HEK293 (cell line): Measurements from ENCODE around the gene ARID3A.

ENCODE experiments used
- CTCF ChIA-PET: fragments of 350-600 bp; formaldehyde crosslinking; extraction: SDS; loops from one replicate; lab custom pipeline; 2021; ENCODE audit warnings: antibody characterized with exemption; lab: Yijun Ruan, JAX
- POLR2A ChIA-PET: fragments of 300-600 bp; formaldehyde crosslinking; extraction: SDS; loops from one replicate; lab custom pipeline; 2020; ENCODE audit warnings: antibody characterized with exemption, inconsistent platforms; lab: Yijun Ruan, JAX
- H3K27ac ChIP-seq: fragments of 200-500 bp; sonication (Bioruptor generic); 2 replicates; pipeline ENCODE4 v1.5.1; 2014; ENCODE audit warnings: low read depth, low read length, control low read depth, inconsistent platforms; ENCODE audit errors: extremely low read depth
- H3K36me3 ChIP-seq, 2 experiments: fragments of 200-500 bp in 1 of 2; sonication (Bioruptor generic) in 1 of 2; 1 replicate in 1 of 2; 2 replicates in 1 of 2; pipeline ENCODE4 v1.5.1; 2014 to 2017; ENCODE audit warnings: inconsistent platforms in 2 of 2, low read length in 2 of 2; ENCODE audit not compliant: control insufficient read depth in 2 of 2, insufficient read depth in 1 of 2
- H3K4me1 ChIP-seq: fragments of 200-500 bp; sonication (Bioruptor generic); 2 replicates; pipeline ENCODE4 v1.5.1; 2014; ENCODE audit warnings: mild to moderate bottlenecking, low read length, inconsistent platforms; ENCODE audit not compliant: control insufficient read depth, insufficient read depth
- H3K4me3 ChIP-seq: 2 replicates; pipeline ENCODE4 v1.5.1; 2011; ENCODE audit warnings: low read depth, mild to moderate bottlenecking, control low read depth, low read length, moderate library complexity
- H3K9me3 ChIP-seq: fragments of 200-500 bp; sonication (Bioruptor generic); 2 replicates; pipeline ENCODE4 v1.5.1; 2014; ENCODE audit warnings: low read depth, low read length, inconsistent platforms; ENCODE audit not compliant: control insufficient read depth, insufficient read depth
- BCL11B ChIP-seq: fragments of 450-650 bp; formaldehyde crosslinking; IDR thresholded peaks from 2 replicates; pipeline ENCODE4 v1.5.1; 2016; ENCODE audit warnings: low read depth, missing biosample characterization, missing genetic modification characterization
- KLF8 ChIP-seq: fragments of 450-650 bp; formaldehyde crosslinking; IDR thresholded peaks from 2 replicates; pipeline ENCODE4 v1.5.1; 2016; ENCODE audit warnings: missing biosample characterization, missing genetic modification characterization
- SETDB1 ChIP-seq: IDR thresholded peaks from one replicate; pipeline ENCODE4 v1.6.1; 2017; ENCODE audit warnings: mild to moderate bottlenecking, low read length, moderate library complexity, mixed read lengths; ENCODE audit not compliant: insufficient read length
- TCF7L2 ChIP-seq: IDR thresholded peaks from 2 replicates; pipeline ENCODE4 v1.6.1; 2011; ENCODE audit warnings: low read depth, mild to moderate bottlenecking, inconsistent platforms, low read length, moderate library complexity, borderline replicate concordance
- TRIM28 ChIP-seq: IDR thresholded peaks from 2 replicates; pipeline ENCODE4 v1.6.1; 2011; ENCODE audit warnings: low read length, control low read depth, borderline replicate concordance
- ZIC2 ChIP-seq: fragments of 450-650 bp; formaldehyde crosslinking; IDR thresholded peaks from 2 replicates; pipeline ENCODE4 v1.5.1; 2016; ENCODE audit warnings: missing biosample characterization, missing genetic modification characterization
- ZNF10 ChIP-seq: fragments of 450-650 bp; formaldehyde crosslinking; IDR thresholded peaks from 2 replicates; pipeline ENCODE4 v1.5.1; 2017; ENCODE audit warnings: missing biosample characterization, missing genetic modification characterization
- ZNF202 ChIP-seq: fragments of 450-650 bp; formaldehyde crosslinking; IDR thresholded peaks from 2 replicates; pipeline ENCODE4 v1.5.1; 2016; ENCODE audit warnings: missing biosample characterization, missing genetic modification characterization, borderline replicate concordance
- ZNF214 ChIP-seq: fragments of 450-650 bp; formaldehyde crosslinking; IDR thresholded peaks from 2 replicates; pipeline ENCODE4 v1.5.1; 2017; ENCODE audit warnings: missing biosample characterization, mild to moderate bottlenecking, missing genetic modification characterization, borderline replicate concordance
- ZNF292 ChIP-seq: fragments of 450-650 bp; formaldehyde crosslinking; IDR thresholded peaks from 2 replicates; pipeline ENCODE4 v1.5.1; 2016; ENCODE audit warnings: low read depth, missing biosample characterization, missing genetic modification characterization, borderline replicate concordance
- ZNF404 ChIP-seq: fragments of 450-650 bp; formaldehyde crosslinking; IDR thresholded peaks from 2 replicates; pipeline ENCODE4 v1.5.1; 2017; ENCODE audit warnings: missing biosample characterization, missing genetic modification characterization
- ZNF521 ChIP-seq: fragments of 450-650 bp; formaldehyde crosslinking; IDR thresholded peaks from 2 replicates; pipeline ENCODE4 v1.5.1; 2017; ENCODE audit warnings: missing biosample characterization, mild to moderate bottlenecking, missing genetic modification characterization
- ZNF544 ChIP-seq: fragments of 450-650 bp; formaldehyde crosslinking; IDR thresholded peaks from 2 replicates; pipeline ENCODE4 v1.5.0; 2017; ENCODE audit warnings: missing biosample characterization, missing genetic modification characterization
- ZNF621 ChIP-seq: fragments of 450-650 bp; formaldehyde crosslinking; IDR thresholded peaks from 2 replicates; pipeline ENCODE4 v1.5.1; 2017; ENCODE audit warnings: missing biosample characterization, missing genetic modification characterization
- ZNF623 ChIP-seq: fragments of 450-650 bp; formaldehyde crosslinking; IDR thresholded peaks from 2 replicates; pipeline ENCODE4 v1.5.1; 2016; ENCODE audit warnings: missing biosample characterization, missing genetic modification characterization
- ZNF624 ChIP-seq: fragments of 450-650 bp; formaldehyde crosslinking; IDR thresholded peaks from 2 replicates; pipeline ENCODE4 v1.5.1; 2017; ENCODE audit warnings: missing biosample characterization, missing genetic modification characterization
- ZNF658 ChIP-seq: fragments of 450-650 bp; formaldehyde crosslinking; IDR thresholded peaks from 2 replicates; pipeline ENCODE4; 2016; ENCODE audit warnings: missing biosample characterization, missing genetic modification characterization
- ZNF707 ChIP-seq: fragments of 450-650 bp; formaldehyde crosslinking; IDR thresholded peaks from 2 replicates; pipeline ENCODE4 v1.5.1; 2016; ENCODE audit warnings: missing biosample characterization, missing genetic modification characterization
- ZNF785 ChIP-seq: fragments of 450-650 bp; formaldehyde crosslinking; IDR thresholded peaks from 2 replicates; pipeline ENCODE4 v1.5.1; 2016; ENCODE audit warnings: missing biosample characterization, missing genetic modification characterization
- ZNF830 ChIP-seq: fragments of 450-650 bp; IDR thresholded peaks from 2 replicates; pipeline ENCODE4 v1.5.0; 2018; ENCODE audit warnings: missing biosample characterization, missing genetic modification characterization, low read depth, mild to moderate bottlenecking, moderate library complexity
- TF ChIP-seq, protein P1 (sequence below): fragments of 450-650 bp; formaldehyde crosslinking; IDR thresholded peaks from 2 replicates; pipeline ENCODE4 v1.5.1; 2016; ENCODE audit warnings: missing biosample characterization, missing genetic modification characterization
- TF ChIP-seq, protein P2 (sequence below): IDR thresholded peaks from 2 replicates; pipeline ENCODE4 v1.6.1; 2011; ENCODE audit warnings: mild to moderate bottlenecking, low read depth, low read length, borderline replicate concordance
- TF ChIP-seq, protein P3 (sequence below): fragments of 450-650 bp; formaldehyde crosslinking; IDR thresholded peaks from 2 replicates; pipeline ENCODE4 v1.5.1; 2016; ENCODE audit warnings: missing biosample characterization, missing genetic modification characterization
- TF ChIP-seq, protein P4 (sequence below): fragments of 450-650 bp; formaldehyde crosslinking; IDR thresholded peaks from 2 replicates; pipeline ENCODE4 v1.5.1; 2016; ENCODE audit warnings: missing biosample characterization, missing genetic modification characterization
- TF ChIP-seq, protein P5 (sequence below): fragments of 450-650 bp; formaldehyde crosslinking; IDR thresholded peaks from 2 replicates; pipeline ENCODE4 v1.5.1; 2016; ENCODE audit warnings: missing biosample characterization, missing genetic modification characterization

Gene ARID3A

DNA sequence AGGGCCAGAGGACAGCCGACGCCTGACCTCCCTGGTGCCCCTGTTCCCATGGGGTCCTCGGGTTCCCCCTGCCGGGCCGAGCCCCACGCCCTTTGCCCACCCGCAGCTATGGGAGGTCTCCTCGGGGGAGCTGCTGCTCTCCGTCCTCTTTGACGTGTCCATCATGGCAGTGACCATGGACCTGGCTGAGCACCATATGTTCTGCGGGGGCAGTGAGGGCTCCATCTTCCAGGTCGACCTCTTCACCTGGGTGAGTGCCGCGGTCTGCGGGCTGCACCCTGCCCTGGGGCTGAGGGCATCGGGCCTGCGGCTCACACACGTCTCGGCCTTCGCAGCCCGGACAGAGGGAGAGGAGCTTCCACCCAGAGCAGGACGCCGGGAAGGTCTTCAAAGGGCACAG is 64.9 kb downstream of the ARID3A start:
- Histone ChIP-seq H3K27ac (no peak overlapping the region), H3K36me3 (peaks cover 9 to 77% of the 10 kb centered on the region in 2 experiments; a peak in 2 of 3 replicates), H3K4me1 (no peaks in the 10 kb centered on the region), H3K4me3 (no peak overlapping the region), H3K9me3 (no peaks in the 10 kb centered on the region)
- TF ChIP-seq BCL11B (tag by site-specific recombination) = peak; percentile 26; the same call in 1 of the 2 replicates
- no peak for TF ChIP-seq TCF7L2
- no peak for TF ChIP-seq ZNF830 (tag by site-specific recombination)
- TF ChIP-seq, protein P1, sequence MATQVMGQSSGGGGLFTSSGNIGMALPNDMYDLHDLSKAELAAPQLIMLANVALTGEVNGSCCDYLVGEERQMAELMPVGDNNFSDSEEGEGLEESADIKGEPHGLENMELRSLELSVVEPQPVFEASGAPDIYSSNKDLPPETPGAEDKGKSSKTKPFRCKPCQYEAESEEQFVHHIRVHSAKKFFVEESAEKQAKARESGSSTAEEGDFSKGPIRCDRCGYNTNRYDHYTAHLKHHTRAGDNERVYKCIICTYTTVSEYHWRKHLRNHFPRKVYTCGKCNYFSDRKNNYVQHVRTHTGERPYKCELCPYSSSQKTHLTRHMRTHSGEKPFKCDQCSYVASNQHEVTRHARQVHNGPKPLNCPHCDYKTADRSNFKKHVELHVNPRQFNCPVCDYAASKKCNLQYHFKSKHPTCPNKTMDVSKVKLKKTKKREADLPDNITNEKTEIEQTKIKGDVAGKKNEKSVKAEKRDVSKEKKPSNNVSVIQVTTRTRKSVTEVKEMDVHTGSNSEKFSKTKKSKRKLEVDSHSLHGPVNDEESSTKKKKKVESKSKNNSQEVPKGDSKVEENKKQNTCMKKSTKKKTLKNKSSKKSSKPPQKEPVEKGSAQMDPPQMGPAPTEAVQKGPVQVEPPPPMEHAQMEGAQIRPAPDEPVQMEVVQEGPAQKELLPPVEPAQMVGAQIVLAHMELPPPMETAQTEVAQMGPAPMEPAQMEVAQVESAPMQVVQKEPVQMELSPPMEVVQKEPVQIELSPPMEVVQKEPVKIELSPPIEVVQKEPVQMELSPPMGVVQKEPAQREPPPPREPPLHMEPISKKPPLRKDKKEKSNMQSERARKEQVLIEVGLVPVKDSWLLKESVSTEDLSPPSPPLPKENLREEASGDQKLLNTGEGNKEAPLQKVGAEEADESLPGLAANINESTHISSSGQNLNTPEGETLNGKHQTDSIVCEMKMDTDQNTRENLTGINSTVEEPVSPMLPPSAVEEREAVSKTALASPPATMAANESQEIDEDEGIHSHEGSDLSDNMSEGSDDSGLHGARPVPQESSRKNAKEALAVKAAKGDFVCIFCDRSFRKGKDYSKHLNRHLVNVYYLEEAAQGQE (tag by site-specific recombination) = no peak
- TF ChIP-seq, protein P2, sequence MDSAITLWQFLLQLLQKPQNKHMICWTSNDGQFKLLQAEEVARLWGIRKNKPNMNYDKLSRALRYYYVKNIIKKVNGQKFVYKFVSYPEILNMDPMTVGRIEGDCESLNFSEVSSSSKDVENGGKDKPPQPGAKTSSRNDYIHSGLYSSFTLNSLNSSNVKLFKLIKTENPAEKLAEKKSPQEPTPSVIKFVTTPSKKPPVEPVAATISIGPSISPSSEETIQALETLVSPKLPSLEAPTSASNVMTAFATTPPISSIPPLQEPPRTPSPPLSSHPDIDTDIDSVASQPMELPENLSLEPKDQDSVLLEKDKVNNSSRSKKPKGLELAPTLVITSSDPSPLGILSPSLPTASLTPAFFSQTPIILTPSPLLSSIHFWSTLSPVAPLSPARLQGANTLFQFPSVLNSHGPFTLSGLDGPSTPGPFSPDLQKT = no peak
- TF ChIP-seq ZNF707 (tag by site-specific recombination) = no peak
- TF ChIP-seq SETDB1 = no peak
- TF ChIP-seq ZNF10 (tag by site-specific recombination) = no peak
- no peak for TF ChIP-seq ZNF202 (tag by site-specific recombination)
- TF ChIP-seq, protein P3, sequence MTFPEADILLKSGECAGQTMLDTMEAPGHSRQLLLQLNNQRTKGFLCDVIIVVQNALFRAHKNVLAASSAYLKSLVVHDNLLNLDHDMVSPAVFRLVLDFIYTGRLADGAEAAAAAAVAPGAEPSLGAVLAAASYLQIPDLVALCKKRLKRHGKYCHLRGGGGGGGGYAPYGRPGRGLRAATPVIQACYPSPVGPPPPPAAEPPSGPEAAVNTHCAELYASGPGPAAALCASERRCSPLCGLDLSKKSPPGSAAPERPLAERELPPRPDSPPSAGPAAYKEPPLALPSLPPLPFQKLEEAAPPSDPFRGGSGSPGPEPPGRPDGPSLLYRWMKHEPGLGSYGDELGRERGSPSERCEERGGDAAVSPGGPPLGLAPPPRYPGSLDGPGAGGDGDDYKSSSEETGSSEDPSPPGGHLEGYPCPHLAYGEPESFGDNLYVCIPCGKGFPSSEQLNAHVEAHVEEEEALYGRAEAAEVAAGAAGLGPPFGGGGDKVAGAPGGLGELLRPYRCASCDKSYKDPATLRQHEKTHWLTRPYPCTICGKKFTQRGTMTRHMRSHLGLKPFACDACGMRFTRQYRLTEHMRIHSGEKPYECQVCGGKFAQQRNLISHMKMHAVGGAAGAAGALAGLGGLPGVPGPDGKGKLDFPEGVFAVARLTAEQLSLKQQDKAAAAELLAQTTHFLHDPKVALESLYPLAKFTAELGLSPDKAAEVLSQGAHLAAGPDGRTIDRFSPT = 0 out of 2 replicates have a peak, but pooled peaks have one; percentile 14
- TF ChIP-seq, protein P4, sequence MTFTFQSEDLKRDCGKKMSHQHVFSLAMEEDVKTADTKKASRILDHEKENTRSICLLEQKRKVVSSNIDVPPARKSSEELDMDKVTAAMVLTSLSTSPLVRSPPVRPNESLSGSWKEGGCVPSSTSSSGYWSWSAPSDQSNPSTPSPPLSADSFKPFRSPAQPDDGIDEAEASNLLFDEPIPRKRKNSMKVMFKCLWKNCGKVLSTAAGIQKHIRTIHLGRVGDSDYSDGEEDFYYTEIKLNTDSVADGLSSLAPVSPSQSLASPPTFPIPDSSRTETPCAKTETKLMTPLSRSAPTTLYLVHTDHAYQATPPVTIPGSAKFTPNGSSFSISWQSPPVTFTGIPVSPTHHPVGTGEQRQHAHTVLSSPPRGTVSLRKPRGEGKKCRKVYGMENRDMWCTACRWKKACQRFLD = no peak
- no peak for TF ChIP-seq ZNF521
- TF ChIP-seq ZNF785 = no peak
- no peak for TF ChIP-seq ZNF404 (tag by site-specific recombination)
- TF ChIP-seq ZNF621 = no peak
- ChIA-PET POLR2A (no interaction called here), CTCF (interaction anchor here (1.0 to 1.1 kb wide), 2 partner anchors 221 to 254 kb away, joined by 3 read pairs; no protein-coding TSS in a partner anchor)

DNA sequence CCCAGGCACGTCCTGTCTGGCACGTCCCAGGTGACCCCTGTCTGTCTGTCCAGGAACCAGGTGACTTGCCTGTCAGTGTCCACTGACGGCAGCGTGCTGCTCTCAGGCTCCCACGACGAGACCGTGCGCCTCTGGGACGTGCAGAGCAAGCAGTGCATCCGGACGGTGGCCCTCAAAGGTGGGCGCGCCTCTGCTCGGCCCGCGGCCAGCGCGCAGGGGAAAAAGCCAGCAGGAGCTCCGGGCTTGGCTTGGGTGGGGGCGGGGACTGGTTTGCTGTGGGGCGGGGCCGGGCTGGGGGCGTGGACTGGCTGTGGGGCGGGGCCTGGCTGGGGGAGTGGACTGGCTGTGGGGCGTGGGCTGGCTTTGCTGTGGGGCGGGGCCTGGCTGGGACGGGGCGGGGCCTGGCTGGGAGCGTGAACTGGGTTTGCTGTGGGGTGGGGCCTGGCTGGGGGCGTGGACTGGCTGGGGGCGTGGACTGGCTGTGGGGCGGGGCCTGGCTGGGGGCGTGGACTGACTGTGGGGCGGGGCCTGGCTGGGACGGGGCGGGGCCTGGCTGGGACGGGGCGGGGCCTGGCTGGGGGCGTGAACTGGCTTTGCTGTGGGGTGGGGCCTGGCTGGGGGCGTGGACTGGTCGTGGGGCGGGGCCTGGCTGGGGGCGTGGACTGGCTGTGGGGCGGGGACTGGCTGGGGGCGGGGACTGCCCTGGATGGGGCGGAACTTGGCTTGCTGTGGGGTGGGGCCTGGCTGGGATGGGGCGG is 65.5 kb downstream of the ARID3A start:
- Histone ChIP-seq H3K9me3 (no peaks in the 10 kb centered on the region), H3K27ac (no peak overlapping the region), H3K4me1 (peaks cover 6% of the 10 kb centered on the region), H3K4me3 (no peak overlapping the region), H3K36me3 (peaks cover 9 to 71% of the 10 kb centered on the region in 2 experiments; a peak in 2 of 3 replicates)
- ChIA-PET POLR2A (interaction anchor here (0.5 kb wide), 1 partner anchor 18 kb away, joined by 3 read pairs; no protein-coding TSS in a partner anchor), CTCF (interaction anchor here (0.6 to 1.1 kb wide), 3 partner anchors 96 to 253 kb away, joined by 3 read pairs; no protein-coding TSS in a partner anchor)
- TF ChIP-seq ZNF623 = no peak
- TF ChIP-seq, protein P5, sequence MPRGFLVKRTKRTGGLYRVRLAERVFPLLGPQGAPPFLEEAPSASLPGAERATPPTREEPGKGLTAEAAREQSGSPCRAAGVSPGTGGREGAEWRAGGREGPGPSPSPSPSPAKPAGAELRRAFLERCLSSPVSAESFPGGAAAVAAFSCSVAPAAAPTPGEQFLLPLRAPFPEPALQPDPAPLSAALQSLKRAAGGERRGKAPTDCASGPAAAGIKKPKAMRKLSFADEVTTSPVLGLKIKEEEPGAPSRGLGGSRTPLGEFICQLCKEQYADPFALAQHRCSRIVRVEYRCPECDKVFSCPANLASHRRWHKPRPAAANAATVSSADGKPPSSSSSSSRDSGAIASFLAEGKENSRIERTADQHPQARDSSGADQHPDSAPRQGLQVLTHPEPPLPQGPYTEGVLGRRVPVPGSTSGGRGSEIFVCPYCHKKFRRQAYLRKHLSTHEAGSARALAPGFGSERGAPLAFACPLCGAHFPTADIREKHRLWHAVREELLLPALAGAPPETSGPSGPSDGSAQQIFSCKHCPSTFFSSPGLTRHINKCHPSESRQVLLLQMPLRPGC (tag by site-specific recombination) = 0 out of 2 replicates have a peak, but pooled peaks have one; percentile 16
- no peak for TF ChIP-seq TCF7L2
- 0 out of 2 replicates have a peak, but pooled peaks have one; percentile 6 for TF ChIP-seq BCL11B (tag by site-specific recombination)
- TF ChIP-seq ZNF404 (tag by site-specific recombination) = no peak
- TF ChIP-seq ZNF624 (tag by site-specific recombination) = no peak
- no peak for TF ChIP-seq ZNF214 (tag by site-specific recombination)
- peak; percentile 67; the same call in 1 of the 2 replicates for TF ChIP-seq KLF8 (tag by site-specific recombination)
- TF ChIP-seq ZNF292 (tag by site-specific recombination) = no peak
- TF ChIP-seq TRIM28 = no peak
- TF ChIP-seq ZNF658 = no peak
- TF ChIP-seq ZNF544 (tag by site-specific recombination) = no peak
- no peak for TF ChIP-seq ZIC2 (tag by site-specific recombination)
